ENCODE data around the gene PILRA. TPM values are rescaled to one million over a fixed set of nuclear protein-coding genes. Genes with fewer than 3 reads are reported as not detected.
"Not testable (repeated sequence)": the region's sequence is repeated elsewhere in the genome, so short reads cannot be mapped to it uniquely, and the experiment has no call there.

PILRA gene
- total and polyA plus RNA-seq, 10 of the 15 experiments (the other 5 are each of a cell fraction or from before 2014, with no cell fraction given) = 6.6 to 43.3 (median 11.5) TPM

DNA sequence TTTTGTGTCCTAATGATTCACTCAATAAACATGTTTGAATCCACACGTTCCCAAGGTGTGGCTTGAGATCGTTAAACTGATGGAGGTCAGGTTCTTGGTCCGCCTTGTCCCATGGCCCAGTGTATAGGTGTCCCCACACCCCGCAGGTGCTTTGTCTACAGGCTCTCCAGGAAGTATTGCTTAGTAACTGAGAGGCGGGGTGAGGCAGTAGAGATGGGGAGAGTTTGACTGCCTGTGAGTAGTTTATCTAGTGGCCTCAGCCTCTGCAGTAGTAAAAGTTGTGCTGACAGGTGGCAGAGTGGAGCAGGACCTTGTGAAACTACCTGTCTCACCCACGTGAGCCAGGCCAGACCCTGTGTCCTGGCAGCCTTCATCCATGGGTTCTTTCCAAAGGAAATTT, 32.0 kb upstream of the PILRA start:
- peaks cover 15% of the 10 kb centered on the region for H3K4me1 ChIP-seq (ENCODE audit: control insufficient read depth, insufficient read depth, low read length)
- intact Hi-C loops (cut with micrococcal nuclease; ENCODE audit: unreplicated experiment) = loop anchor here (5.0 kb wide), 1 partner anchor 209 kb away; no protein-coding TSS in a partner anchor
- POLR2A ChIA-PET; DNase-seq (ENCODE audit: low read depth, low spot score); in situ Hi-C loops (cut with MboI); H3K9ac ChIP-seq (ENCODE audit: control insufficient read depth, insufficient read depth, low read length); H3K27ac ChIP-seq (ENCODE audit: control insufficient read depth, insufficient read depth); BruUV-seq (replicated peaks); H3K4me2 ChIP-seq (ENCODE audit: control insufficient read depth, insufficient read depth); H4K20me1 ChIP-seq (ENCODE audit: control insufficient read depth, insufficient read depth); FAIRE-seq; H3K4me3 ChIP-seq; H3K9me3 ChIP-seq (replicated peaks; ENCODE audit: control insufficient read depth, insufficient read depth, low read length); SMC1A ChIA-PET (ENCODE audit: uncharacterized antibody, unreplicated experiment); H3K27me3 ChIP-seq (replicated peaks in 1 of 2; ENCODE audit: control insufficient read depth in 2 of 2, insufficient read depth in 2 of 2, low read length in 1 of 2); H2AFZ ChIP-seq (ENCODE audit: control insufficient read depth, low read depth, low read length): not testable (repeated sequence)
- peak; percentile 40 for ATAC-seq
- H3K79me2 ChIP-seq (ENCODE audit: control insufficient read depth, insufficient read depth, low read length) = peaks cover 21% of the 10 kb centered on the region
- ChIA-PET CTCF (interaction anchor here (2.6 kb wide), 1 partner anchor 151 kb away, joined by 6 read pairs; no protein-coding TSS in a partner anchor), RAD21 (ENCODE audit: unreplicated experiment) (interaction anchor here (1.6 kb wide), 1 partner anchor 209 kb away, joined by 3 read pairs; no protein-coding TSS in a partner anchor)
- TF ChIP-seq, protein P1, sequence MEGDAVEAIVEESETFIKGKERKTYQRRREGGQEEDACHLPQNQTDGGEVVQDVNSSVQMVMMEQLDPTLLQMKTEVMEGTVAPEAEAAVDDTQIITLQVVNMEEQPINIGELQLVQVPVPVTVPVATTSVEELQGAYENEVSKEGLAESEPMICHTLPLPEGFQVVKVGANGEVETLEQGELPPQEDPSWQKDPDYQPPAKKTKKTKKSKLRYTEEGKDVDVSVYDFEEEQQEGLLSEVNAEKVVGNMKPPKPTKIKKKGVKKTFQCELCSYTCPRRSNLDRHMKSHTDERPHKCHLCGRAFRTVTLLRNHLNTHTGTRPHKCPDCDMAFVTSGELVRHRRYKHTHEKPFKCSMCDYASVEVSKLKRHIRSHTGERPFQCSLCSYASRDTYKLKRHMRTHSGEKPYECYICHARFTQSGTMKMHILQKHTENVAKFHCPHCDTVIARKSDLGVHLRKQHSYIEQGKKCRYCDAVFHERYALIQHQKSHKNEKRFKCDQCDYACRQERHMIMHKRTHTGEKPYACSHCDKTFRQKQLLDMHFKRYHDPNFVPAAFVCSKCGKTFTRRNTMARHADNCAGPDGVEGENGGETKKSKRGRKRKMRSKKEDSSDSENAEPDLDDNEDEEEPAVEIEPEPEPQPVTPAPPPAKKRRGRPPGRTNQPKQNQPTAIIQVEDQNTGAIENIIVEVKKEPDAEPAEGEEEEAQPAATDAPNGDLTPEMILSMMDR (IDR thresholded peaks at IDR 0.05 in 2 of 3, conservative IDR thresholded peaks at IDR 0.05 in 1 of 3; ENCODE audit: control insufficient read depth in 2 of 3, extremely low read depth in 1 of 3, insufficient read depth in 1 of 3, low read depth in 3 of 3, low read length in 3 of 3) = peak in 1 of 3 experiments; percentile 2; a peak in 1 of 6 replicates
- WGBS (ENCODE audit: insufficient coverage, insufficient replicate concordance, low lambda C conversion rate, missing lambda C conversion rate) = 56% methylated on average over 6 of the region's 6 CpGs
- peaks cover 2 to 10% of the 10 kb centered on the region in 2 experiments; a peak in 3 of 4 replicates for H3K36me3 ChIP-seq (ENCODE audit: control insufficient read depth in 2 of 2, insufficient read depth in 2 of 2, low read length in 1 of 2)

DNA sequence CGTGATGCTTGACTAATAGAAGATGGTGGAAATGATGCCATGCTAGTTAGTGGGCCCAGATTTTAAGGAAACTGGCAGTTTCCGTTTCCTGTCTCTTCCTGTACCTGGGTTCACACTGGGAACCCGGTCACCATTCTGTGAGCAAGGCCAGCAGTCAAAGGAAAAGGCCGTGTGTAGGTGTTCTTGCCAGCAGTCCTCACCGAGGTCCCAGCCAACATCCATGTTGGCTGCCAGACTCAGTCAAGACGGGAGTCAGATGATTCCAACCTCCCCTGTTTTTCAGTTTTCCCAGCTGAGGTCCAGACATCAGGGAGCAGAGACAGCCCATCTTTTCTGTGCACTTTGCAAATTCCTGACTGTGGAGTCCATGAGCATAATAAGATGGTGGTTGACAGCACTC, 30.5 kb upstream of the PILRA start:
- RAD21 ChIA-PET (ENCODE audit: unreplicated experiment) = interaction anchor here (0.6 to 1.6 kb wide), 3 partner anchors 64 to 210 kb away, joined by 3 to 4 read pairs (median 3); no protein-coding TSS in a partner anchor
- Histone ChIP-seq H3K9ac (ENCODE audit: control insufficient read depth, insufficient read depth, low read length) (no peak overlapping the region), H3K27ac (ENCODE audit: control insufficient read depth, insufficient read depth) (no peak overlapping the region), H4K20me1 (ENCODE audit: control insufficient read depth, insufficient read depth) (no peaks in the 10 kb centered on the region; the same call in 1 of the 2 replicates), H3K4me3 (no peak overlapping the region), H3K27me3 (replicated peaks in 1 of 2; ENCODE audit: control insufficient read depth in 2 of 2, insufficient read depth in 2 of 2, low read length in 1 of 2) (no peaks in the 10 kb centered on the region), H3K9me3 (replicated peaks; ENCODE audit: control insufficient read depth, insufficient read depth, low read length) (no peaks in the 10 kb centered on the region), H3K79me2 (ENCODE audit: control insufficient read depth, insufficient read depth, low read length) (peaks cover 17% of the 10 kb centered on the region), H2AFZ (ENCODE audit: control insufficient read depth, low read depth, low read length) (no peak overlapping the region), H3K4me1 (ENCODE audit: control insufficient read depth, insufficient read depth, low read length) (peaks cover 15% of the 10 kb centered on the region), H3K4me2 (ENCODE audit: control insufficient read depth, insufficient read depth) (no peak overlapping the region), H3K36me3 (ENCODE audit: control insufficient read depth in 2 of 2, insufficient read depth in 2 of 2, low read length in 1 of 2) (peaks cover 8 to 21% of the 10 kb centered on the region in 2 experiments)
- ATAC-seq = no peak
- TF ChIP-seq TCF12 (IDR thresholded peaks at IDR 0.05; ENCODE audit: low read depth, low read length) = no peak
- CTCF ChIA-PET = interaction anchor here (0.6 to 7.0 kb wide), 4 partner anchors 65 to 210 kb away, joined by 4 to 69 read pairs (median 6); no protein-coding TSS in a partner anchor
- WGBS (ENCODE audit: insufficient coverage, insufficient replicate concordance, low lambda C conversion rate, missing lambda C conversion rate) = 60% methylated on average over 6 of the region's 6 CpGs
- POLR2A ChIA-PET = interaction anchor here (0.6 to 0.8 kb wide), 3 partner anchors 82 to 790 kb away, joined by 3 read pairs; no protein-coding TSS in a partner anchor
- intact Hi-C loops (cut with micrococcal nuclease; ENCODE audit: unreplicated experiment) = loop anchor here (5.0 kb wide), 1 partner anchor 210 kb away; no protein-coding TSS in a partner anchor
- in situ Hi-C loops (cut with MboI) = no loop called here
- no peak for DNase-seq (ENCODE audit: low read depth, low spot score)
- SMC1A ChIA-PET (ENCODE audit: uncharacterized antibody, unreplicated experiment) = interaction anchor here (1.7 to 4.4 kb wide), 2 partner anchors 65 to 209 kb away, joined by 4 to 25 read pairs; no protein-coding TSS in a partner anchor
- no TSS peak for BruUV-seq (replicated peaks)
- no peak for FAIRE-seq
